ACC112 (cell line): ENCODE results near the gene CACNA1B.
"Not testable (repeated sequence)": the region's sequence is repeated elsewhere in the genome, so short reads cannot be mapped to it uniquely, and the experiment has no call there.

ENCODE experiments used
- H2AFZ ChIP-seq: fragments of 200-600 bp; sonication (generic); one replicate; pipeline ENCODE4 v1.6.0; 2017; ENCODE audit warnings: antibody characterized with exemption, low read length; ENCODE audit not compliant: unreplicated experiment
- H3K27ac ChIP-seq: fragments of 200-600 bp; sonication (generic); 2 replicates; pipeline ENCODE4 v1.5.1; 2014; ENCODE audit warnings: low read depth, mild to moderate bottlenecking, antibody characterized with exemption, low read length, moderate library complexity
- H3K27me3 ChIP-seq: fragments of 200-600 bp; sonication (generic); 2 replicates; pipeline ENCODE4 v1.6.1; 2014; ENCODE audit warnings: mild to moderate bottlenecking, antibody characterized with exemption, low read length, moderate library complexity, mixed read lengths; ENCODE audit not compliant: insufficient read depth
- H3K36me3 ChIP-seq: fragments of 200-600 bp; sonication (generic); 2 replicates; pipeline ENCODE4 v1.6.1; 2016; ENCODE audit warnings: mild to moderate bottlenecking, antibody characterized with exemption, low read length, moderate library complexity, mixed read lengths; ENCODE audit not compliant: insufficient read depth
- H3K4me1 ChIP-seq: fragments of 200-600 bp; sonication (generic); one replicate; pipeline ENCODE4 v1.6.1; 2016; ENCODE audit warnings: low read length, mixed read lengths; ENCODE audit not compliant: insufficient read depth, unreplicated experiment, control insufficient read depth
- H3K4me3 ChIP-seq: fragments of 200-600 bp; sonication (generic); 2 replicates; pipeline ENCODE4 v1.5.1; 2014; ENCODE audit warnings: mild to moderate bottlenecking, low read depth, low read length
- H3K79me2 ChIP-seq: fragments of 200-600 bp; sonication (generic); one replicate; pipeline ENCODE4 v1.6.0; 2016; ENCODE audit warnings: low read length; ENCODE audit not compliant: control insufficient read depth, unreplicated experiment, insufficient read depth

The CACNA1B gene

DNA sequence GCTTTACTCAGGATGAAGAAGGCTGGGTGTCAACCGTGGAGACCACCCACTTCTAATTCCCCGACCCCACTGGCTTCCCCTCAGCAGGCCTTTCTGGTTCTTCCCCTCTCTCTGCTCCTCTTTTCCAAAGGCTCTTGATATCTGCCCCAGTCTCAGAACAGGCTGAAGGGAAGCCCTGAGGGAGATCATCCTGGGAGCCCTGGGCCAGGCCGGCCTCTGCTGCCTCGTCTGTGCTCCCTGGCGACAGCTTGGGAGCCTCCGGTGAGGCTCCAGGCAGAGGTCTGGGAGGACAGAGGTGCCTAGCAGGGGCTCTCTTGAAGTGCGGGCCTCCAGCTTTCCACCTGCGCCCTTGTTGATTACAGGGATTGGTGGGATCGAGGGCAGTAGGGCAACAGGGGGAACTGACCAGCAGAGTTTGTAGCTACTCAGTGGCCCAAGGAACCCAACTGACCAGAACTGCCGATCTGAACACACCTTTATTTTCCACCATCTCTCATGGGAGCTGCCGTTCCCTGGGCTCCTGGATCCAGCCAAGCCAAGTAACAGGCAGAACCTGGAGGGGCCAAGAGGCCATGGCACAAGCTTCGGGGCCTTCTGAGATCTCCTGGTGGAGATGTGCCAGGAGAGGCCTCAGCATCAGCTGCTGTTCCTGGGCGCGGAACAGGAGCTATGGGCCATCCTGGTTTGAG, 198.5 kb downstream of the CACNA1B start:
- H2AFZ ChIP-seq: no peak overlapping the region
- no peaks in the 10 kb centered on the region for H3K36me3 ChIP-seq
- H3K4me3 ChIP-seq: no peak overlapping the region
- no peaks in the 10 kb centered on the region for H3K27me3 ChIP-seq
- no peaks in the 10 kb centered on the region for H3K4me1 ChIP-seq
- H3K27ac ChIP-seq: no peak overlapping the region
- H3K79me2 ChIP-seq: no peaks in the 10 kb centered on the region

DNA sequence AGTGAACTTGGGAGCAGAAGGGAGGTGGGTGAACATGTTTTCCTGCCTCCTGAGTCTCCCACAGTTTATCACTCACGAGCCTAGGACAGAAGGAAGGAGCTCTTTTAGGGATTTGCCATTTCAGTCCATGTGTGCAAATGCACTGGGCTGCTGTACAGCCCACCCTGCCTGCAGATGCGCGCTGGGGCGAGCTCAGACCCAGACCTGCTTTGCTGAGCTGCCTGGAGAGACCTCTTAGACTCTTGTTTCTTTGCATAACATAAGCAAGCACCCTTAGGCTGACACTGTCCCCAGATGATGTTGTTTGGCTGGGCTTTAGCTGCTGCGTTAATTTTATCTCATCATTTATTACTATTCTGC, 199.0 kb downstream of the CACNA1B start:
- Histone ChIP-seq H3K4me1 (no peaks in the 10 kb centered on the region), H3K27me3 (no peaks in the 10 kb centered on the region), H2AFZ (no peak overlapping the region), H3K4me3 (no peak overlapping the region), H3K79me2 (no peaks in the 10 kb centered on the region), H3K27ac (no peak overlapping the region), H3K36me3 (no peaks in the 10 kb centered on the region)

DNA sequence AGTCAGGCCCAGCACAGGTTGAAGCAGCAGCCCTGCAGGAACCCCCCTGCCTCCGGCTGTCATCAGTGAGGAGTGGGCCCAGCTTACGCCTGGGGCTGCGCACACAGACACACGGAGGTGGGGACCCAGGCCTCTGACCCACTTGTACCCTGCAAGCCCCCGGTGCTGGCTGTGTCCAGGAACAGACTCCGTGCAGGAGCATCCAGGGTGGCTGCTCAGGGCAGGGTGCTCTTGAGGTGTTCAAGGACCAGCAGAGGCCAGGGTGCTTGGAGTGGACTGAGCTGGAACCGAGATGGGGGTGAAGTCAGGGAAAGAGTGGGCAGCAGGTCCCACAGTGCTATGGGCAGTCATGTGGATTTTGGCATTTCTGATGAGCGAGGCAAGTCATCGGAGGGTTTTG, 199.5 kb downstream of the CACNA1B start:
- Histone ChIP-seq H3K27me3 (no peaks in the 10 kb centered on the region), H3K79me2 (no peaks in the 10 kb centered on the region), H3K4me1 (no peaks in the 10 kb centered on the region), H3K27ac (no peak overlapping the region), H2AFZ (no peak overlapping the region), H3K4me3 (no peak overlapping the region), H3K36me3 (no peaks in the 10 kb centered on the region)

DNA sequence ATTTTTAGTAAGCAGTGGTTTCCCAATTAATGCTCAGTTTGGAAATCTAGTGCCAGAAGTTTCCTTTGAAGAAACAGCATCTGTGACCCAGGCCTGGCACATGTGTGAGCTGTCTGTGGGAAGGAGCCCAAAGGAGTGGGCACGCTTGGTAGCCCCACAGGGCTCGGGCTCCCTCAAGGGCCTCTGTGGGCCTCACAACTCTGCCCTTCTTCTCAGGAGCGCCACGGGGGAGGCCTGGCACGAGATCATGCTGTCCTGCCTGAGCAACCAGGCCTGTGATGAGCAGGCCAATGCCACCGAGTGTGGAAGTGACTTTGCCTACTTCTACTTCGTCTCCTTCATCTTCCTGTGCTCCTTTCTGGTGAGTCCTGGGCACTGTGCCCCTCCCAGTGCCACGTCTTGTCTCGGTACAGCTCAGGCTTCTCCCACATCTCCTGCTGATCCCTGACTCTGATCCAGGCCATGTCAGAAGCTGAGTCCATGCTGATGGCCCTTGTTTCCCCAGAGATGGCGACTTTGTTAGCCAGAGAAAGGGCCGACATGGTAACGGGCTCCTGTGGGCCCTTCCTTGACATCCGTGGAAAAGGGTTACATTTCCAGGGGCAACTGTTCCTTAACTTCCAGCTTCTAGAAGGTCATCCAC, 200.4 kb downstream of the CACNA1B start:
- no peak overlapping the region for H2AFZ ChIP-seq
- H3K36me3 ChIP-seq: no peaks in the 10 kb centered on the region
- H3K4me1 ChIP-seq: no peaks in the 10 kb centered on the region
- H3K27ac ChIP-seq: no peak overlapping the region
- no peaks in the 10 kb centered on the region for H3K27me3 ChIP-seq
- H3K4me3 ChIP-seq: no peak overlapping the region
- H3K79me2 ChIP-seq: no peaks in the 10 kb centered on the region

DNA sequence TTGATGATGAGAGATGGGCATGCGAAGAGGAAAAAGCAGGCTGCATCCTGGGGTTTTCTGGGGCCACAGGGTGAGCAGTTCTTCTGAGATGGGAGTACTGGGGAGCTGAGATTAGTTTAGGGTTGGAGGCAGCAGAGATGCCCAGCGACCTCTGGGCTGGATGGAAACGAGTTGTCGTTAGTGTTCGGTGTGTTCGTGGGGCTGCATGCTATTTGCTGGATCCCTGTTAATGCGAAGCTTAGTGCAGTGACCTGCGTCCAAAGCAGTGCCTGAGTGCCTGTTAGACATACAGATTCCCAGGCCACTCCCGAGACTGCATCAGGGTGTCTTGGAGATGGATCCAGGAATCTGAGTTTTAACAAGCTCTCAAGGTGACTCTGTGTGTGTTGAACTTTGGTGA, 201.3 kb downstream of the CACNA1B start:
- Histone ChIP-seq H3K4me1 (no peaks in the 10 kb centered on the region), H3K4me3 (no peak overlapping the region), H3K27me3 (no peaks in the 10 kb centered on the region), H3K36me3 (no peaks in the 10 kb centered on the region), H3K79me2 (no peaks in the 10 kb centered on the region), H3K27ac (no peak overlapping the region), H2AFZ (no peak overlapping the region)

DNA sequence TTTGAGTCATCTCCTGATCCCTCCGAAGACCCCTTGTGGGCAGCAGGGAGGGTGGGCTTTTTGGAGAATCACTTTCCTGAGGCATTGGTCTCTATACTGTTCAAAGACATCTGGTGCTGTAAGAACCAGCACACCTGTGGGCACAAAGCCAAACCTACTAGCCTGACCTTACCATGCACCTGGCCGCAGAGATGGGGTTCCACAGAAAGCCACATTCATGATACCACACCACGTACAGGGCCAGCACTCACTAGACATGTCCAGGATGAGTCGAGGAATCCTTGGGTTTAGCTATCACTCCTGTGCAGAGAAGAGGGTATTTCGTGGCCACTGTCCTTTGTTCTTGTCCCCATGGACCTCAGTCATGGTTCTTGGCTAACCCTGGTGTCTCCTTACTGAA, 203.4 kb downstream of the CACNA1B start:
- Histone ChIP-seq H3K79me2 (no peaks in the 10 kb centered on the region), H2AFZ (no peak overlapping the region), H3K36me3 (no peaks in the 10 kb centered on the region), H3K4me3 (no peak overlapping the region), H3K27me3 (no peaks in the 10 kb centered on the region), H3K4me1 (no peaks in the 10 kb centered on the region), H3K27ac (no peak overlapping the region)

DNA sequence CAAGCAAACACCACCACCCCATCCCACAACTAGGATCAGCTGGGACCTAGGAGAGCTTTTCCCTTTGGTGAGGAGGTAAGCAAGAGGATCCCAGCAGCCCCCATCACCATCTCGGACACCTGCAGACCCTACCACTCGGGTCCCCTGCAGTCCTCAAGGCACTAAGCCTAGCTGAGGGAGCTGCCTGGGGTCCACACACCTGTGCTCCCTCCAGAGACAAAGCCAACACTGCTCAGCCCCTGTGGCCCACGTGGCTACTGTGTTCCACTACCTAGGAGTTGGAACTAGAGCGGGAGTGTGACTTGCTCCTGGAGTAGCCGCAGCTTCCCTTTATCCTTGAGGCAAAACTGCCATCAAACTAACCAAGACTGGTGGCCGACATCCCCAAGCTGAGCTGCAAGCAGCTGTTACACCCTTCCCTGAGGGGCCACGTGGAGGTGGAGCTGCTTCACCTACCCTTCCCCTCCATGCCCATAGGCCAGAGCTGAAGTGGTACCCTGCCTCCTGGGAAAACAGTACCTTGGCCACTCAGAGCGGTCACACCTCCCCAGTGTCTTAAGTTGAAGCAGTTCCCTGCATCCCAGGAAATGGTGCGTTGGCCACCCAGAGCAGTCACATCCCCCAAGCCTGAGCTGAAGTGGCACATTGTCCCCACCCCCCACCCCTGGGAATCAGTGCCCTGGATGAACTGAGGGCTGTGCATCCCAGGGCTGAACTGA, 205.5 kb downstream of the CACNA1B start:
- Histone ChIP-seq H3K4me3 (no peak overlapping the region), H2AFZ (no peak overlapping the region), H3K4me1 (no peaks in the 10 kb centered on the region), H3K27ac (no peak overlapping the region), H3K36me3 (no peaks in the 10 kb centered on the region), H3K79me2 (no peaks in the 10 kb centered on the region), H3K27me3 (no peaks in the 10 kb centered on the region)

DNA sequence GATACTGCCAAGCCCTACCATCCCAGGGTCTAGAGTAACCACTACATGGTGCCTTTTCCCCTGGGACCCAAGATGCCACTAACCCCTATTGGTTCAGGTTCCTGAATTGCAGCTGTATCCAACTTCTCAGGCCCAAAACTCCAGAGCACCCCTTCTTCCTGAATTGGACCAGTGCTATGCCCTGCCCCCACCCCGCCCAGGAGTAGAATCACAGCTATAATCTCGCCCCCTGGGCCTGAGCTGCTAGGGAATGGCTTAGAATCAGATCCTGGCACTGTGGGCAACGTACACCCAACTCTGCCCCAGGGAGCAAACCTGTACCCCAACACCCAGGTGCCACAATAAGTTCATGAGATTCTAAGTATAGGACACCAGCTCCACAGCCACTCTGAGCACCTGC, 206.3 kb downstream of the CACNA1B start:
- H3K36me3 ChIP-seq: no peaks in the 10 kb centered on the region
- no peaks in the 10 kb centered on the region for H3K79me2 ChIP-seq
- H3K4me1 ChIP-seq: no peaks in the 10 kb centered on the region
- no peak overlapping the region for H3K4me3 ChIP-seq
- H3K27ac ChIP-seq: no peak overlapping the region
- no peak overlapping the region for H2AFZ ChIP-seq
- H3K27me3 ChIP-seq: no peaks in the 10 kb centered on the region

DNA sequence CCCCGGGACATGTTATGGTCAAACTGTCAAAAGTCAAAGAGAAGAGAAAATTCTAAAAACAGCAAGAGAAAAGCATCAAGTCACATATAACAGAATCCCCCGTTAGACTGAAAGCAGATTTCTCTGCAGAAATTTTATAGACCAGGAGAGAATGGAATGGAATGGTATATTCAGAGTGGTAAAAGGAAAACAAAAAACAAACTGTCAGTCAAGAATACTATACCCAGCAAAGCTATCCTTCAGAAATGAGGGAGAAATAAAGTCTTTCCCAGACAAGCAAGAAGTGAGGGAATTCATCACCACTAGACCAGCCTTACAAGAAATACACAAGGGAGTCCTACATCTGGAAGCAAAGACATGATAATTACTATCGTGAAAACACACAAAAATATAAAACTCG, 208.0 kb downstream of the CACNA1B start:
- no peaks in the 10 kb centered on the region for H3K4me1 ChIP-seq
- no peaks in the 10 kb centered on the region for H3K36me3 ChIP-seq
- H2AFZ ChIP-seq: no peak overlapping the region
- H3K4me3 ChIP-seq: no peak overlapping the region
- H3K79me2 ChIP-seq: no peaks in the 10 kb centered on the region
- no peak overlapping the region for H3K27ac ChIP-seq
- no peaks in the 10 kb centered on the region for H3K27me3 ChIP-seq

DNA sequence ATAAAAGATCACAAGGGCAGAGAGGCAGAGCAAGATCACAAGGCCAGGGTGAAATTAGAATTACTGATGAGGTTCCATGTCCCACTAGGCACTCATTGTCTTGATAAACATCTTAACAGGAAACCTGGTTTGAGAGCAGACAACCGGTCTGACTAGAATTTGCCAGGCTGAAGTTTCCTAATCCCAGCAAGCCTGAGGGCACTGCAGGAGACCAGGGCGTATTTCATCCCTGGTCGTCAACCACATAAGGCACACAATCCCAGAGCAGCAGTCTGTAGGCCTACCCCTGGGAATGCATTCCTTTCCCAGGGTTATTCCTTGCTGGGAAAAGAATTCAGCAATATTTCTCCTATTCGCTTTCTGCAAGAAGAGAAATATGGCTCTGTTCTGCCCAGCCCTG, 214.5 kb downstream of the CACNA1B start:
- H2AFZ ChIP-seq, H3K36me3 ChIP-seq, H3K27ac ChIP-seq, H3K4me1 ChIP-seq, H3K4me3 ChIP-seq, H3K27me3 ChIP-seq, H3K79me2 ChIP-seq: not testable (repeated sequence)

DNA sequence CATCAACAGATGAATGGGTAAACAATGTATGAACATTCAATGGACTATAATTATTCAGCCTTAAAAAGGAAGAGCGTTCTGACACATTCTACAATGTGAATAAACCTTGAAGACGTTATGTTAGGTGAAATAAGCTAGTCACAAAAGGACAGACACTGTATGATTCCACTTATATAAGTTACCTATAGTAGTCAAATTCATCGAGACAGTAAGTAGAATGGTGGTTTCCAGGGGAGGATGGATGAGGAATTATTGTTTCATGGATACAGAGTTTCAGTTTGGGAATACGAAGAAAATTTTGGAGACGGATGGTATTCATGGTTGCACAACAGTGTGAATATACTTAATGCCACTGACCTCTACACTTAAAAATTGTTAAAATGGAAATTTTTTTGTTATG, 216.4 kb downstream of the CACNA1B start:
- no peaks in the 10 kb centered on the region for H3K4me1 ChIP-seq
- H3K27me3 ChIP-seq: no peaks in the 10 kb centered on the region
- H3K27ac ChIP-seq: no peak overlapping the region
- H3K79me2 ChIP-seq: no peaks in the 10 kb centered on the region
- H3K36me3 ChIP-seq: no peaks in the 10 kb centered on the region
- no peak overlapping the region for H2AFZ ChIP-seq
- H3K4me3 ChIP-seq: no peak overlapping the region
